GM12878 (cell line): Measurements from ENCODE around the gene YBX3. TPM values are rescaled to one million over a fixed set of nuclear protein-coding genes. Genes with fewer than 3 reads are reported as not detected.

Experiments
- ATF7 ChIP-seq: fragments of 450-650 bp; IDR thresholded peaks from 2 replicates; pipeline ENCODE4 v1.6.1; 2016; ENCODE audit warnings: low read depth, mild to moderate bottlenecking
- CBFB ChIP-seq: IDR thresholded peaks from 2 replicates; pipeline ENCODE4 v1.6.1; 2016; ENCODE audit warnings: antibody characterized with exemption, low read depth
- EED ChIP-seq: sonication (generic); IDR thresholded peaks from 2 replicates; pipeline ENCODE4 v1.6.1; 2016; ENCODE audit warnings: antibody characterized with exemption, low read depth
- EP300 ChIP-seq, 2 experiments: fragments of 150-350 bp in 1 of 2; IDR thresholded peaks; 2 replicates each; pipeline ENCODE4 v1.6.1; 2011 to 2012; ENCODE audit warnings: low read depth in 2 of 2, low read length in 2 of 2, borderline replicate concordance in 1 of 2, improper control_type of control experiment in 1 of 2, inconsistent platforms in 1 of 2; ENCODE audit not compliant: control insufficient read depth in 1 of 2
- ESRRA ChIP-seq: IDR thresholded peaks from 2 replicates; pipeline ENCODE4 v1.6.1; 2012; ENCODE audit warnings: mild to moderate bottlenecking, low read length, improper control_type of control experiment
- FOS ChIP-seq: IDR thresholded peaks from 3 replicates; pipeline ENCODE4 v1.6.1; 2011; ENCODE audit warnings: borderline replicate concordance; ENCODE audit not compliant: insufficient read length; ENCODE audit errors: extremely low read depth
- HDAC2 ChIP-seq: fragments of 200-600 bp; sonication (generic); IDR thresholded peaks from 2 replicates; pipeline ENCODE4 v1.6.1; 2017
- JUND ChIP-seq: IDR thresholded peaks from 2 replicates; pipeline ENCODE4 v1.6.1; 2012; ENCODE audit warnings: low read depth, mild to moderate bottlenecking, low read length, improper control_type of control experiment, moderate library complexity
- MTA2 ChIP-seq: fragments of 450-650 bp; IDR thresholded peaks from 2 replicates; pipeline ENCODE4 v1.6.1; 2016; ENCODE audit warnings: low read depth, mild to moderate bottlenecking, moderate library complexity
- MYB ChIP-seq: fragments of 150-350 bp; IDR thresholded peaks from 2 replicates; pipeline ENCODE4 v1.6.1; 2014; ENCODE audit warnings: mild to moderate bottlenecking, low read depth, low read length, borderline replicate concordance
- POLR2AphosphoS5 ChIP-seq: IDR thresholded peaks from 2 replicates; pipeline ENCODE4 v1.6.1; 2011; ENCODE audit warnings: mild to moderate bottlenecking, low read length, inconsistent platforms
- SUZ12 ChIP-seq: fragments of 200-600 bp; sonication (generic); IDR thresholded peaks from one replicate; pipeline ENCODE4 v1.6.1; 2018; ENCODE audit warnings: antibody characterized with exemption, mild to moderate bottlenecking; ENCODE audit not compliant: unreplicated experiment
- ZBTB33 ChIP-seq: fragments of 450-650 bp; IDR thresholded peaks from 2 replicates; pipeline ENCODE4 v1.6.1; 2017; ENCODE audit warnings: mild to moderate bottlenecking
- ZNF622 ChIP-seq: fragments of 450-650 bp; IDR thresholded peaks from 2 replicates; pipeline ENCODE4 v1.6.1; 2017; ENCODE audit warnings: mild to moderate bottlenecking, inconsistent platforms
- ZZZ3 ChIP-seq: IDR thresholded peaks from 2 replicates; pipeline ENCODE4 v1.6.1; 2011; ENCODE audit warnings: low read depth; ENCODE audit not compliant: control insufficient read depth, insufficient read length
- polyA plus RNA-seq, 11 experiments: library from polyadenylated mRNA; depleted of rRNA in 4 of 11; unstranded in 6 of 11; stranded (reverse) in 5 of 11; fragments of >200 nt; fragmentation: Nextera tagmentation in 4 of 11; fragmentation: Illumina TruSeq in 1 of 11; extraction: Ambion mirVana in 4 of 11; extraction: Trizol in 1 of 11; gene quantifications; 1 replicate in 1 of 11; 2 replicates in 10 of 11; pipeline versions ENCODE4 v1.2.1 to v1.2.3, GENCODE V29; 2011 to 2016; ENCODE audit warnings: inconsistent platforms in 2 of 11, missing spikeins in 2 of 11, low read depth in 1 of 11
- total RNA-seq, 4 experiments: library from RNA; depleted of rRNA in 3 of 4; stranded (reverse); fragments of >200 nt in 3 of 4; fragmentation: Illumina TruSeq in 1 of 4; extraction: Trizol in 1 of 4; gene quantifications; 2 replicates each; pipeline versions ENCODE4 v1.2.1 to v1.2.3, GENCODE V29; 2013 to 2021
- TF ChIP-seq, protein P1 (sequence below): fragments of 450-650 bp; conservative IDR thresholded peaks from 2 replicates; pipeline ENCODE4 v1.6.1; 2017; ENCODE audit warnings: mild to moderate bottlenecking, moderate library complexity
- TF ChIP-seq, protein P2 (sequence below): fragments of 450-650 bp; IDR thresholded peaks from 2 replicates; pipeline ENCODE4 v1.6.1; 2017; ENCODE audit warnings: borderline replicate concordance
- TF ChIP-seq, protein P3 (sequence below): IDR thresholded peaks from 2 replicates; pipeline ENCODE4 v1.6.1; 2011; ENCODE audit warnings: low read depth, low read length, improper control_type of control experiment, borderline replicate concordance
- TF ChIP-seq, protein P4 (sequence below): fragments of 450-650 bp; IDR thresholded peaks from 2 replicates; pipeline ENCODE4 v1.6.1; 2018; ENCODE audit warnings: mild to moderate bottlenecking, low read depth, moderate library complexity; ENCODE audit not compliant: partially characterized antibody

Gene YBX3
- total and polyA plus RNA-seq, 10 of the 15 experiments (the other 5 are each of a cell fraction or from before 2014, with no cell fraction given) = 25.9 to 221 (median 111) TPM

DNA sequence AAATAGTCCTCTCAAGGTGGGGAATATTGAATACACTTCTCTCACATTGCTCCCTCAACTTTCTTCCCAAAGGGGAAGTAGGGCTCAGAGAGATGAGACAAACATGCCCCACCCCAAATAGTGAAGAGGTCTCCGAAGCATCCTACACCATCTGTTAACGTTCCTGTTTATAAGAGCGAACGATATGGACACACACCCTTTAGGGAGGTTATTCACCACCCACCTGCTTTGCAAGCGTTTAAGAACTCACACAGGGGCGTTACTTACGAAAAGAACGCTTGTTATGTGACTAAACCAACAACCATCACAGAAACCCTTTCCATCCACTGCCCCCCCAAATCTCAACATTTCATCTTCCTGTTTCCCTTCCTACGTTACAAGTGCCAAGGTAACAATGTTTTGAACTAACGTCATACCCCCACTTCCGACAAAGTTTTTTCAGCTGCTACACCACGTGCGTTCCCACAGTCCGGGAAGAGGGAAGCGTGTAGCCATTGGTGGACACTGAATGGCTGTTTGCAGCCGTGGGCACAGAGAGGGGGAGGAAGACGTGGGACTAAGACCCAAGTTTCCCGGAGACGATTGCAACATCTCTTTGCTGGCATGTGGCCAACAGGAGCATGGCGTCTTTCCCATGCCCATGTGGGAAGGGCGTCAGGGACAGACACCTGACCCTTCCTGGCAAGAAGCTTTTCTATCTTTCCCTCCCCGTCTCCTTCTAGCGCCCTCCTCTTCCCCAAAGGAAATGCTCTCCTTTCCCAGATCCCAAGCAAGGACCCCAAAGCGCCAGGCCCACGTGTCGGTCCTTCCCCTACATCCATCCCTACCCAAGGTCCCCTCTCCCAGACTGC is 1.2 kb downstream of the YBX3 start (continued):
- TF ChIP-seq, protein P1, sequence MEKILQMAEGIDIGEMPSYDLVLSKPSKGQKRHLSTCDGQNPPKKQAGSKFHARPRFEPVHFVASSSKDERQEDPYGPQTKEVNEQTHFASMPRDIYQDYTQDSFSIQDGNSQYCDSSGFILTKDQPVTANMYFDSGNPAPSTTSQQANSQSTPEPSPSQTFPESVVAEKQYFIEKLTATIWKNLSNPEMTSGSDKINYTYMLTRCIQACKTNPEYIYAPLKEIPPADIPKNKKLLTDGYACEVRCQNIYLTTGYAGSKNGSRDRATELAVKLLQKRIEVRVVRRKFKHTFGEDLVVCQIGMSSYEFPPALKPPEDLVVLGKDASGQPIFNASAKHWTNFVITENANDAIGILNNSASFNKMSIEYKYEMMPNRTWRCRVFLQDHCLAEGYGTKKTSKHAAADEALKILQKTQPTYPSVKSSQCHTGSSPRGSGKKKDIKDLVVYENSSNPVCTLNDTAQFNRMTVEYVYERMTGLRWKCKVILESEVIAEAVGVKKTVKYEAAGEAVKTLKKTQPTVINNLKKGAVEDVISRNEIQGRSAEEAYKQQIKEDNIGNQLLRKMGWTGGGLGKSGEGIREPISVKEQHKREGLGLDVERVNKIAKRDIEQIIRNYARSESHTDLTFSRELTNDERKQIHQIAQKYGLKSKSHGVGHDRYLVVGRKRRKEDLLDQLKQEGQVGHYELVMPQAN = peak; percentile 67
- TF ChIP-seq MYB = no peak
- no peak for TF ChIP-seq FOS
- TF ChIP-seq HDAC2 = no peak
- peak; percentile 85 for TF ChIP-seq POLR2AphosphoS5
- TF ChIP-seq SUZ12 = no peak
- peak; percentile 94 for TF ChIP-seq ATF7
- no peak for TF ChIP-seq ZNF622
- TF ChIP-seq CBFB = no peak
- no peak for TF ChIP-seq ZBTB33
- TF ChIP-seq, protein P2, sequence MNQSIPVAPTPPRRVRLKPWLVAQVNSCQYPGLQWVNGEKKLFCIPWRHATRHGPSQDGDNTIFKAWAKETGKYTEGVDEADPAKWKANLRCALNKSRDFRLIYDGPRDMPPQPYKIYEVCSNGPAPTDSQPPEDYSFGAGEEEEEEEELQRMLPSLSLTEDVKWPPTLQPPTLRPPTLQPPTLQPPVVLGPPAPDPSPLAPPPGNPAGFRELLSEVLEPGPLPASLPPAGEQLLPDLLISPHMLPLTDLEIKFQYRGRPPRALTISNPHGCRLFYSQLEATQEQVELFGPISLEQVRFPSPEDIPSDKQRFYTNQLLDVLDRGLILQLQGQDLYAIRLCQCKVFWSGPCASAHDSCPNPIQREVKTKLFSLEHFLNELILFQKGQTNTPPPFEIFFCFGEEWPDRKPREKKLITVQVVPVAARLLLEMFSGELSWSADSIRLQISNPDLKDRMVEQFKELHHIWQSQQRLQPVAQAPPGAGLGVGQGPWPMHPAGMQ = no peak
- TF ChIP-seq, protein P3, sequence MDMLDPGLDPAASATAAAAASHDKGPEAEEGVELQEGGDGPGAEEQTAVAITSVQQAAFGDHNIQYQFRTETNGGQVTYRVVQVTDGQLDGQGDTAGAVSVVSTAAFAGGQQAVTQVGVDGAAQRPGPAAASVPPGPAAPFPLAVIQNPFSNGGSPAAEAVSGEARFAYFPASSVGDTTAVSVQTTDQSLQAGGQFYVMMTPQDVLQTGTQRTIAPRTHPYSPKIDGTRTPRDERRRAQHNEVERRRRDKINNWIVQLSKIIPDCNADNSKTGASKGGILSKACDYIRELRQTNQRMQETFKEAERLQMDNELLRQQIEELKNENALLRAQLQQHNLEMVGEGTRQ = no peak; the same call in 1 of the 2 replicates
- TF ChIP-seq, protein P4, sequence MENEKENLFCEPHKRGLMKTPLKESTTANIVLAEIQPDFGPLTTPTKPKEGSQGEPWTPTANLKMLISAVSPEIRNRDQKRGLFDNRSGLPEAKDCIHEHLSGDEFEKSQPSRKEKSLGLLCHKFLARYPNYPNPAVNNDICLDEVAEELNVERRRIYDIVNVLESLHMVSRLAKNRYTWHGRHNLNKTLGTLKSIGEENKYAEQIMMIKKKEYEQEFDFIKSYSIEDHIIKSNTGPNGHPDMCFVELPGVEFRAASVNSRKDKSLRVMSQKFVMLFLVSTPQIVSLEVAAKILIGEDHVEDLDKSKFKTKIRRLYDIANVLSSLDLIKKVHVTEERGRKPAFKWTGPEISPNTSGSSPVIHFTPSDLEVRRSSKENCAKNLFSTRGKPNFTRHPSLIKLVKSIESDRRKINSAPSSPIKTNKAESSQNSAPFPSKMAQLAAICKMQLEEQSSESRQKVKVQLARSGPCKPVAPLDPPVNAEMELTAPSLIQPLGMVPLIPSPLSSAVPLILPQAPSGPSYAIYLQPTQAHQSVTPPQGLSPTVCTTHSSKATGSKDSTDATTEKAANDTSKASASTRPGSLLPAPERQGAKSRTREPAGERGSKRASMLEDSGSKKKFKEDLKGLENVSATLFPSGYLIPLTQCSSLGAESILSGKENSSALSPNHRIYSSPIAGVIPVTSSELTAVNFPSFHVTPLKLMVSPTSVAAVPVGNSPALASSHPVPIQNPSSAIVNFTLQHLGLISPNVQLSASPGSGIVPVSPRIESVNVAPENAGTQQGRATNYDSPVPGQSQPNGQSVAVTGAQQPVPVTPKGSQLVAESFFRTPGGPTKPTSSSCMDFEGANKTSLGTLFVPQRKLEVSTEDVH = no peak
- no peak for TF ChIP-seq JUND
- 0 out of 2 replicates have a peak, but pooled peaks have one; percentile 31 for TF ChIP-seq MTA2
- no peak for TF ChIP-seq ESRRA
- TF ChIP-seq EP300 (IDR thresholded peaks at IDR 0.05; ENCODE audit: borderline replicate concordance in 1 of 2, control insufficient read depth in 1 of 2, low read depth in 2 of 2, low read length in 2 of 2) = peak in 1 of 2 experiments; percentile 28; a peak in 1 of 4 replicates
- TF ChIP-seq ZZZ3 = no peak
- TF ChIP-seq EED = peak; percentile 66; the same call in 1 of the 2 replicates
